Endothelial cell of umbilical vein (primary cell): ENCODE measurements around the gene CASP5. TPM values are rescaled to one million over a fixed set of nuclear protein-coding genes. Genes with fewer than 3 reads are reported as not detected.

ENCODE experiments used
- BruUV-seq: library from RNA; stranded (reverse); fragments of 400-500 nt; replicated peaks from 2 replicates; lab custom pipeline; 2021; lab: Mats Ljungman, UMichigan
- CTCF ChIA-PET: fragments of 300-600, 350-600 bp; sonication (Branson Sonifier 250); formaldehyde crosslinking; loops from one replicate; lab custom pipeline; 2021; ENCODE audit warnings: antibody characterized with exemption, inconsistent platforms; lab: Charles Lee
- POLR2A ChIA-PET: fragments of 300-600, 350-600 bp; sonication (Branson Sonifier 250); formaldehyde crosslinking; loops from one replicate; lab custom pipeline; 2021; ENCODE audit warnings: antibody characterized with exemption, inconsistent platforms; lab: Charles Lee
- DNase-seq: peaks from one replicate; pipeline ENCODE4 v3.0.0-alpha.2; 2011; ENCODE audit warnings: low read depth, low spot score
- FAIRE-seq: peaks from 2 replicates; lab custom pipeline; 2011; peaks lifted over from hg19 to GRCh38; lab: Jason Lieb, UNC
- H2AFZ ChIP-seq: 2 replicates; pipeline ENCODE4 v1.6.0; 2012; ENCODE audit warnings: low read depth, low read length, control low read depth, inconsistent platforms
- H3K27ac ChIP-seq: 2 replicates; pipeline ENCODE4 v1.5.1; 2011; ENCODE audit warnings: low read depth, mild to moderate bottlenecking, control low read depth, low read length, moderate library complexity; ENCODE audit not compliant: insufficient read depth
- H3K27me3 ChIP-seq, 2 experiments: 2 replicates each; pipeline versions ENCODE4 v1.6.0 to v1.6.1; 2011; ENCODE audit warnings: low read length in 2 of 2, mixed read lengths in 1 of 2; ENCODE audit not compliant: control insufficient read depth in 2 of 2, insufficient read depth in 2 of 2
- H3K36me3 ChIP-seq, 2 experiments: 2 replicates in 1 of 2; 3 replicates in 1 of 2; pipeline ENCODE4 v1.5.1; 2011; ENCODE audit warnings: low read length in 2 of 2, mild to moderate bottlenecking in 1 of 2, moderate library complexity in 1 of 2; ENCODE audit not compliant: control insufficient read depth in 2 of 2, insufficient read depth in 2 of 2; ENCODE audit errors: extremely low read depth in 1 of 2
- H3K4me1 ChIP-seq: 3 replicates; pipeline ENCODE4 v1.5.1; 2011; ENCODE audit warnings: mild to moderate bottlenecking, low read length; ENCODE audit not compliant: control insufficient read depth, insufficient read depth; ENCODE audit errors: extremely low read depth
- H3K4me2 ChIP-seq: 2 replicates; pipeline ENCODE4 v1.6.1; 2011; ENCODE audit warnings: low read length, control low read depth, mixed read lengths; ENCODE audit not compliant: insufficient read depth
- H3K4me3 ChIP-seq, 3 experiments: fragments of 200-600 bp in 1 of 3; sonication (generic), shearing (Covaris generic) in 1 of 3; replicated peaks in 1 of 3; 2 replicates each; pipeline ENCODE4 v1.5.1; 2011 to 2016; ENCODE audit warnings: control low read depth in 3 of 3, low read length in 3 of 3, mild to moderate bottlenecking in 2 of 3, inconsistent platforms in 1 of 3, low read depth in 1 of 3, moderate library complexity in 1 of 3; ENCODE audit not compliant: insufficient read depth in 1 of 3
- H3K79me2 ChIP-seq: 2 replicates; pipeline ENCODE4 v1.6.0; 2012; ENCODE audit warnings: low read length, inconsistent platforms; ENCODE audit not compliant: control insufficient read depth, insufficient read depth
- H3K9ac ChIP-seq: replicated peaks from 2 replicates; pipeline ENCODE3; 2011; ENCODE audit warnings: low read length, control low read depth; ENCODE audit not compliant: insufficient read depth; ENCODE audit errors: extremely low read depth
- H3K9me1 ChIP-seq: replicated peaks from 3 replicates; pipeline ENCODE4 v1.6.0; 2011; ENCODE audit warnings: mild to moderate bottlenecking, low read length; ENCODE audit not compliant: control insufficient read depth, insufficient read depth; ENCODE audit errors: extremely low read depth
- H3K9me3 ChIP-seq: replicated peaks from 2 replicates; pipeline ENCODE4 v1.5.1; 2012; ENCODE audit warnings: low read length, inconsistent platforms; ENCODE audit not compliant: control insufficient read depth, insufficient read depth
- H4K20me1 ChIP-seq: replicated peaks from 2 replicates; pipeline ENCODE3; 2011; ENCODE audit warnings: mild to moderate bottlenecking, low read length; ENCODE audit not compliant: control insufficient read depth, insufficient read depth; ENCODE audit errors: extremely low read depth
- CTCF ChIP-seq, 2 donors: IDR thresholded peaks; 1 replicate in 1 of 2; 2 replicates in 1 of 2; pipeline ENCODE4 v1.5.1; 2011; ENCODE audit warnings: low read length in 2 of 2, mild to moderate bottlenecking in 2 of 2, moderate library complexity in 2 of 2, control low read depth in 1 of 2, inconsistent platforms in 1 of 2, low read depth in 1 of 2; ENCODE audit not compliant: insufficient read depth in 1 of 2; ENCODE audit errors: extremely low read depth in 1 of 2
- EZH2 ChIP-seq: IDR thresholded peaks from 2 replicates; pipeline ENCODE4 v1.6.1; 2012; ENCODE audit warnings: borderline replicate concordance, low read depth, mild to moderate bottlenecking, moderate library complexity, low read length, inconsistent platforms; ENCODE audit not compliant: severe bottlenecking
- FOS ChIP-seq: IDR thresholded peaks from 2 replicates; pipeline ENCODE4 v1.6.1; 2011; ENCODE audit warnings: mild to moderate bottlenecking, low read length, moderate library complexity, borderline replicate concordance; ENCODE audit not compliant: insufficient read depth
- GATA2 ChIP-seq: IDR thresholded peaks from 2 replicates; pipeline ENCODE4 v1.7.0; 2011; ENCODE audit warnings: low read depth, mild to moderate bottlenecking, moderate library complexity, mixed read lengths, low read length; ENCODE audit not compliant: insufficient read length, insufficient read depth
- JUN ChIP-seq: IDR thresholded peaks from 2 replicates; pipeline ENCODE4 v1.6.1; 2011; ENCODE audit warnings: borderline replicate concordance, low read depth; ENCODE audit not compliant: insufficient read length, insufficient read depth
- MAX ChIP-seq: IDR thresholded peaks from 2 replicates; pipeline ENCODE4 v1.6.1; 2011; ENCODE audit not compliant: insufficient read depth, insufficient read length
- MYC ChIP-seq: IDR thresholded peaks from one replicate; pipeline ENCODE4 v1.6.1; 2011; ENCODE audit warnings: mild to moderate bottlenecking, low read depth, low read length
- POLR2A ChIP-seq: IDR thresholded peaks from 2 replicates; pipeline ENCODE4 v1.6.1; 2012; ENCODE audit warnings: low read depth, mild to moderate bottlenecking, control low read depth, low read length
- POLR2AphosphoS5 ChIP-seq: IDR thresholded peaks from 2 replicates; pipeline ENCODE4 v1.6.1; 2012; ENCODE audit warnings: low read depth, mild to moderate bottlenecking, control low read depth, low read length, moderate library complexity; ENCODE audit not compliant: insufficient read depth
- dilution Hi-C: fragments of 300-500 bp; cut with MboI; formaldehyde crosslinking; loops from one replicate; pipeline ENCODE4 v1.15.0; 2019; ENCODE audit warnings: low sequenced_read_pairs; ENCODE audit not compliant: extremely low pct_ligation_motif_present
- intact Hi-C: fragments of 100-400 bp; cut with micrococcal nuclease; formaldehyde crosslinking; loops from one replicate; pipeline ENCODE4 v1.10.0; 2022
- polyA plus RNA-seq, 4 experiments: library from polyadenylated mRNA; depleted of rRNA in 3 of 4; stranded (reverse) in 3 of 4; unstranded in 1 of 4; fragments of >200 nt; gene quantifications; 2 replicates each; pipeline versions ENCODE4 v1.2.1 to v1.2.3, GENCODE V29; 2011 to 2012; ENCODE audit warnings: missing spikeins in 1 of 4
- total RNA-seq: library from RNA; stranded (reverse); gene quantifications from 2 replicates; pipeline ENCODE4 v1.2.3, GENCODE V29; 2021

CASP5 gene
- total and polyA plus RNA-seq, 2 donors (not counting 3 experiments of a cell fraction or from before 2014, with no cell fraction given) = not detected

- peaks cover 20% of the 10 kb centered on the region for H3K4me1 ChIP-seq
- POLR2A ChIA-PET = no interaction called here
- H3K9ac ChIP-seq = peak within 1 kb of the TSS; percentile 97
- no peaks in the 10 kb centered on the region for H4K20me1 ChIP-seq
- no peaks in the 10 kb centered on the region for H3K9me3 ChIP-seq
- no peaks in the 10 kb centered on the region for H3K27me3 ChIP-seq
- peak within 1 kb of the TSS; percentile 48 to 93 (median 91) for H3K4me3 ChIP-seq
- intact Hi-C loops = loop anchor here (1.0 to 10.0 kb wide), 8 partner anchors 50 to 606 kb away; partner anchors contain the start of gene CASP12
- TF ChIP-seq EZH2 (no peak), FOS (peak; percentile 59), POLR2AphosphoS5 (peak; percentile 61), POLR2A (peak; percentile 56), CTCF (IDR thresholded peaks at IDR 0.05; ENCODE audit: extremely low read depth in 1 of 2, insufficient read depth in 1 of 2, low read depth in 1 of 2, low read length in 2 of 2) (no peak), MYC (no peak), JUN (peak; percentile 51), GATA2 (peak; percentile 36), MAX (no peak)
- H2AFZ ChIP-seq = peak within 1 kb of the TSS; percentile 95
- DNase-seq (peak; percentile 93), FAIRE-seq (peak; percentile 76)
- H3K4me2 ChIP-seq = peak within 1 kb of the TSS; percentile 95
- dilution Hi-C loops = no loop called here
- peak within 1 kb of the TSS; percentile 92 for H3K27ac ChIP-seq
- CTCF ChIA-PET = interaction anchor here (0.7 to 3.7 kb wide), 6 partner anchors 10 to 359 kb away, joined by 3 to 17 read pairs (median 4); partner anchors contain the start of gene CASP12
- H3K9me1 ChIP-seq = no peaks in the 10 kb centered on the region
- no peaks in the 10 kb centered on the region for H3K36me3 ChIP-seq
- no TSS peak for BruUV-seq
- H3K79me2 ChIP-seq = peaks cover 40% of the 10 kb centered on the region
These were observed 54.6 kb downstream of the CASP5 start, which contains the start of gene CASP4 for GRCh38 chr11:104968355-104968855. TSS of gene CASP4 (minus strand) at chr11:104968574. CDS start at chr11:104968525, 49 bp downstream.
